GM12892 (cell line): ENCODE measurements around the gene ELN.
A peak's percentile ranks its signal among the peaks of the same experiment; 100 is the strongest.

ENCODE experiments used
- DNase-seq: peaks from one replicate; pipeline ENCODE4 v3.0.0; 2011; ENCODE audit not compliant: insufficient read length
- FAIRE-seq: peaks from 2 replicates; lab custom pipeline; 2011; peaks lifted over from hg19 to GRCh38; lab: Jason Lieb, UNC
- POLR2A ChIP-seq: IDR thresholded peaks from 2 replicates; pipeline ENCODE4 v1.6.1; 2011; ENCODE audit warnings: low read depth, low read length, control low read depth
- POLR2AphosphoS5 ChIP-seq: IDR thresholded peaks from 2 replicates; pipeline ENCODE4 v1.6.1; 2011; ENCODE audit warnings: low read depth, low read length, control low read depth
- TAF1 ChIP-seq: IDR thresholded peaks from 2 replicates; pipeline ENCODE4 v1.6.1; 2011; ENCODE audit warnings: low read depth, mild to moderate bottlenecking, control low read depth, low read length, borderline replicate concordance

Gene ELN

DNA sequence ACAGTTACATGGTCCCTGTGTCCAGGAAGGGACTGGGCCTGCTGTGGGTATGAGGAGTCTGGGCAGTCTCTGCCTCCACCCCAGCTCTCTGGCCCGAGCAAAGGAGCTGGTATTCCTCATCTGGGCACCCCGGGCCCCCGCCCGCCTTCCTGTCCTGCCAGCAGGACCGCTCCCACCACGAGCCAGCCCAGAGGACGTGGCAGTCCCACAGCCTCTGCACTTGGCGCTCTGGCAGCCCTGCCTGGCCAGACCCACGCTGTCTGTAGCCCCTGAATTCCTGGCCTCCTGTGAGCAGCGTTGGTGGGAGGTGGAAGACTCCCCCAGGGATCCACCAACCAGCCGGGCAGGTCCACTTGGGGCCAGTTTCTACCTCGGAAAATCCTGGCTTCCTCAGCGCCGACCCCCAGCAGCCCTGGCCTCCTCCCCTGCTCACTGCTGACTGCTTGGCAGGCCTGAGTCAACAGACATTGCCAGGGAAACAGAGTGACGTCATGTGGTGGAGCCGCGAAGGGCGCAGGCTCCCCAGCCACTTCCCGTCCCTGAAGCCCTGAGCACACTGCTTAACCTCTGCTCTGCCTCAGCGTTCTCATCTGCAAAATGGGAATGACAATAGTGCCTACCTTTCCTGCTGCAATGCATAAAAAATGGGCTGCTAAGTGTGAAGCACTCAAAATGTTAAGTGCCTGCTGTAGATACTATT is 34.0 kb downstream of the ELN start:
- DNase-seq (peak; percentile 61), FAIRE-seq (no peak)
- no peak for TF ChIP-seq POLR2AphosphoS5
- TF ChIP-seq POLR2A, result no peak
- TF ChIP-seq TAF1, result no peak

DNA sequence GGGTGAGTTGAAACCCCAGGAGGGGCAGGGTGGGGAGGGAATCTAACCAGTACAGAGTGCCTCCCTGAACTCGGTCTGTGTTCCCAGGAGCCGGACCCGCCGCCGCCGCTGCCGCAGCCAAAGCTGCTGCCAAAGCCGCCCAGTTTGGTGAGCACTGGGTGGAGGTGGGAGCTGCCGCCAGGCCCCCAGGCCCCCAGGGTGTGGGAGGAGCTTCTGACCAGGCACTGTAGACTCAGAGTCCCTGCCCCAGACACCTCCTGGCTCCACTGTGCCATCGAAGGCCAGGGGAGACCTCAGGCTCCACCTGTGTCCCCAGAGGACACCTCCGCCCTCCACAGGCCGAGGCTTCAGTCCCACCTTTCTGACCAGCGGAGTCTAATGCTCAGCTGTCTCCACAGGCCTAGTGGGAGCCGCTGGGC is 35.3 kb downstream of the ELN start:
- no peak for FAIRE-seq

DNA sequence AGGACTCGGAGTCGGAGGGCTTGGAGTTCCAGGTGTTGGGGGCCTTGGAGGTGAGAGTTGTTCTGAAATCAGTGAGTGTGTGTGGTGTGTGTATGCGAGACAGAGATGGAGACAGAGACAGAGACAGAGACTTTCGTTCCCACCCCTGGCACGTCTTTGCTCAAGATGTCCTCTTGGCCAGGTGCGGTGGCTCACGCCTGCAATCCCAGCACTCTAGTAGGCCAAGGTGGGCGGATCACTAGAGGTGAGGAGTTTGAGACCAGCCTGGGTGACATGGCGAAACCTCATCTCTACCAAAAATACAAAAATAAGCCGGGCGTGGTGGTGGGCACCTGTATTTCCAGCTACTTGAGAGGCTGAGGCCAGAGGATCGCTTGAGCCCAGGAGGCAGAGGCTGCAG is 35.7 kb downstream of the ELN start:
- DNase-seq, result no peak
- TF ChIP-seq POLR2AphosphoS5 (no peak), TAF1 (no peak), POLR2A (no peak)
- no peak for FAIRE-seq

More for the DNA sequence above, 35.3 kb downstream of the ELN start:
- TF ChIP-seq POLR2A (no peak), TAF1 (no peak)
- DNase-seq, result no peak

DNA sequence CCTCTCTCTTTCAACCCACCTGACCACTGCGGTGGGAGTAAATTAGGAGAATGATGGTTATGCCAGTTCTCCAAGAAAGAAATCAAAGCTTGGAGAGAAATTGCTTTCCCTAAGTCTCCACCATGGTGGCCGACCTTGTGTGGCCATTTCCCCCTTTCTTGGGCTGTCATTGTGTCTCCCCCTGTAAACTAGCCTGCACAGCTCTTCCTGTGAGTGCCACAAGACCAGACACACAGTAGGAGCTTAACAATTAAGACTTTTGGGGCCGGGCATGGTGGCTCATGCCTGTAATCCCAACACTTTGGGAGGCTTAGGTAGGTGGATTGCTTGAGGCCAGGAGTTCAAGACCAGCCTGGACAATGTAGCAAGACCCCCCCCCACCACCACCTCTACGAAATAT is 36.7 kb downstream of the ELN start:
- no peak for TF ChIP-seq POLR2AphosphoS5
- TF ChIP-seq POLR2A, result no peak
- no peak for TF ChIP-seq TAF1
- DNase-seq, result no peak
- no peak for FAIRE-seq

DNA sequence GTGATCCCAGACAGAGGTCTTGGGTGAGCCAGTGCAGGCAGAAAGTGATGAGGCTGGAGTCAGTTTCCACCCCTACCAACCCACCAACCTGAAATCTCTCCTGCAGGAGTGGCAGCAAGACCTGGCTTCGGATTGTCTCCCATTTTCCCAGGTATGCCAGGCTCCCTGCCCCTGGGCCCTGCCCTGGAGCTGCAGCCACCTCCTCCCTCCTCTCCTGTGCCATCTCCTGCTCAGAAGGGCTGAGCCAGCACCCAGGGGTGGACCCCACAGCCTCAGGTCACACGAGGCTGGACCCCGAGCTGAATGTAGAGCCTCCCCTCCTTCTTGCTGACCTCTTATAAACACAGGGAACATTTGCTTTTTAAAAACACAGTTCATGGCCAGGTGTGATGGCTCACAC is 38.7 kb downstream of the ELN start:
- FAIRE-seq (no peak), DNase-seq (no peak)
- TF ChIP-seq POLR2A (no peak), TAF1 (no peak), POLR2AphosphoS5 (no peak)

DNA sequence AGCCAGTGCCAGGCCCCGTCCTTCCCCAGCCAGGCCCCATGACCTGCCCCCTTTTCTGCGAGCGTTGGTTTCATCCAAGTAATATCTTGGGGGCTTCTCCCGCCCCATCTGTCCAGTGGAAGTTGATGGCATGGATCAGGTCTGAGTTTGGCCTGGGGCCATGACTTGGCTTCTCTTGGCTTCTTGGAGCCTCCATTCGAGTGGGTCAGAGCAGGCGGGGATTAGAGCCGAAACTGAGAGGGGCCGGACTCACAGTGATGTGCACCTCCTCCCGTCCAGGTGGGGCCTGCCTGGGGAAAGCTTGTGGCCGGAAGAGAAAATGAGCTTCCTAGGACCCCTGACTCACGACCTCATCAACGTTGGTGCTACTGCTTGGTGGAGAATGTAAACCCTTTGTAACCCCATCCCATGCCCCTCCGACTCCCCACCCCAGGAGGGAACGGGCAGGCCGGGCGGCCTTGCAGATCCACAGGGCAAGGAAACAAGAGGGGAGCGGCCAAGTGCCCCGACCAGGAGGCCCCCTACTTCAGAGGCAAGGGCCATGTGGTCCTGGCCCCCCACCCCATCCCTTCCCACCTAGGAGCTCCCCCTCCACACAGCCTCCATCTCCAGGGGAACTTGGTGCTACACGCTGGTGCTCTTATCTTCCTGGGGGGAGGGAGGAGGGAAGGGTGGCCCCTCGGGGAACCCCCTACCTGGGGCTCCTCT is 40.6 kb downstream of the ELN start:
- TF ChIP-seq POLR2AphosphoS5, result no peak
- TF ChIP-seq POLR2A, result no peak
- TF ChIP-seq TAF1, result no peak
- DNase-seq, result no peak
- FAIRE-seq, result no peak

DNA sequence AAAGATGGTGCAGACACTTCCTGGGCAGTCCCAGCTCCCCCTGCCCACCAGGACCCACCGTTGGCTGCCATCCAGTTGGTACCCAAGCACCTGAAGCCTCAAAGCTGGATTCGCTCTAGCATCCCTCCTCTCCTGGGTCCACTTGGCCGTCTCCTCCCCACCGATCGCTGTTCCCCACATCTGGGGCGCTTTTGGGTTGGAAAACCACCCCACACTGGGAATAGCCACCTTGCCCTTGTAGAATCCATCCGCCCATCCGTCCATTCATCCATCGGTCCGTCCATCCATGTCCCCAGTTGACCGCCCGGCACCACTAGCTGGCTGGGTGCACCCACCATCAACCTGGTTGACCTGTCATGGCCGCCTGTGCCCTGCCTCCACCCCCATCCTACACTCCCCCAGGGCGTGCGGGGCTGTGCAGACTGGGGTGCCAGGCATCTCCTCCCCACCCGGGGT is 41.1 kb downstream of the ELN start:
- no peak for FAIRE-seq
- no peak for DNase-seq
- TF ChIP-seq TAF1, result no peak
- no peak for TF ChIP-seq POLR2AphosphoS5
- TF ChIP-seq POLR2A, result no peak

DNA sequence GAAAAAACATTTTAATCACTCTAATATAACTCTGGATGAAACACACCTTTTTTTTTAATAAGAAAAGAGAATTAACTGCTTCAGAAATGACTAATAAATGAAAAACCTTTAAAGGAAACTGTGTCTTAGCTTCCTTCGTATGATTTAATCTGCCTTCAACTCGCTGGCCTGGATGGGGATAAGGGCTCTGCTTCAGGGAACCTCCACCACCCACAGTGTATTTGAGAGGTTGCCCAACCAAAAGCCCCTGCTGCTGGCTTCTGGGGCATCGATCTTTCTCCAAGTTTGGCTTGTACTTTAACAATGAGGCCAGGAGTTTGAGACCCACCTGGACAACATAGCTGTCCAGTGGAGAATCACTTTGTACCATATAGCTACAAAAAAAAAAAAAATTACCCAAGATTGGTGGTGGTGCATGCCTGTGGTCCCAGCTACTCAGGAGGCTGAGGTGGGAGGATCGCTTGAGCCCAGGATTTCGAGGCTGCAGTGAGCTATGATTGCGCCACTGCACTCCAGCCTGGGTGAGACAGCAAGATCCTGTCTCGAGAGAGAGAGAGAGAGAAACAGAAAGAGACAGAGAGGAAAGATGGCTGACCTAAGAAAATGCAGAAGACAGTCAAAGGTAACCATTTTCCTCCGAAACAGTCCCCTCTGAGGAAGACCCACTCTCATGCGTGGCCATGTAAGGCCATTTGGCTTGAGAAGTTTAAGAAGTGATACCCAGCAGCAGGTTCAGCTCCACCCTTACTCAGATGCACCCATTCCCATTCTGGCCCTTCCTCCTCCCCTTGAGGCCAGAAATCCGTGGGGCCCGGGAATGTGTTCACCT is 42.0 kb downstream of the ELN start:
- no peak for DNase-seq

DNA sequence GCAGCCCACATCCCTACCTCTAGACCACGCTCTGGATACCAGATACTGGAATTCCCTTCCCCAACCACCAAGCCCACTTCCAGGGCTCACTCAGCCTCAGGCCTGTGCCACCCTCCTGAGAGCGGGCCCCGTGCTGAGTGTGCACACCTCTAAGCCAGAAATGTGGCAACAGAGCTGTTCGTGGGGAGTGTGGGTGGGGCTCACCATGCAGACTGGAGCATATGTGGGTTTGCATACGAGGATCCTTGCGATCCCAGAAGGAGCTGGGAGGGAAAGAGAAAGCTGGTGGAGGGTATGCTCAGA is 42.6 kb downstream of the ELN start:
- FAIRE-seq, result no peak
- DNase-seq, result no peak
- TF ChIP-seq POLR2AphosphoS5 (no peak), TAF1 (no peak), POLR2A (no peak)

More for the DNA sequence above, 42.0 kb downstream of the ELN start:
- FAIRE-seq, result no peak
- TF ChIP-seq TAF1 (no peak), POLR2AphosphoS5 (no peak), POLR2A (no peak)

DNA sequence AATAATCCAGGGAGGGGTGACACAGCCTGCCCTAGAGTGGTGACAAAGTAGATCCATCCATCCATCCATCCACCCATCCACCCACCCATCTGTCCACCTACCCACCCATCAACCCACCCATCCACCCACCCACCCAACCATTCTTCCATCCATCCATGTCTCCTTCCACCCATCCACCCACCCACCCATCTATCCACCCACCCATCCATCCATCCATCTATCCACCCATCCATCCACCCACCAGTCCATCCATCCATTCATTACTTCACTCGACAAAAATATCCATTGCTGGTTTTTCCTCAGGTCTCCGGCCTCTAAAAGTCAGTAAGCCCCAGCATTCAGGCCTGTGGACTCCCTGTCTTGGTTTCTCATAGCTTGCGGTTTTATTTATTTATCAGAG is 43.1 kb downstream of the ELN start:
- no peak for DNase-seq
- FAIRE-seq, result no peak
- TF ChIP-seq POLR2A, result no peak
- no peak for TF ChIP-seq POLR2AphosphoS5
- no peak for TF ChIP-seq TAF1

DNA sequence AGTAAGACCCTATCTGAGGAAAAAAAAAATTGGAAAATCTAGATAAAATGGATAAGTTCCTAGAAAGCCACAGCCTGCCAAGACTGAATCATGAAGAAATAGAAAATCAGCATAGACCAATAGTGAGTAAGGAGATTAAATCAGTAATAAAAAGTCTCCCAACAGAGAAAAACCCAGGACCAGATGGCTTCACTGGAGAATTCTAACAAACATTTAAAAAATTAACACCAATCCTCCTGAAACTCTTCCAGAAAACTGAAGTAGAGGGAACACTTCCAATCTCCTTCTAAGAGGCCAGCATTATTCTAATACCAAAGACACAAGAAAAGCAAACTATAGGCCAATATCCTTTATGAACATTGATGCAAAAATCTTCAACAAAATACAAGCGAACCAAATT is 46.8 kb downstream of the ELN start:
- TF ChIP-seq TAF1 (no peak), POLR2AphosphoS5 (no peak), POLR2A (no peak)
- no peak for DNase-seq
- FAIRE-seq, result no peak

DNA sequence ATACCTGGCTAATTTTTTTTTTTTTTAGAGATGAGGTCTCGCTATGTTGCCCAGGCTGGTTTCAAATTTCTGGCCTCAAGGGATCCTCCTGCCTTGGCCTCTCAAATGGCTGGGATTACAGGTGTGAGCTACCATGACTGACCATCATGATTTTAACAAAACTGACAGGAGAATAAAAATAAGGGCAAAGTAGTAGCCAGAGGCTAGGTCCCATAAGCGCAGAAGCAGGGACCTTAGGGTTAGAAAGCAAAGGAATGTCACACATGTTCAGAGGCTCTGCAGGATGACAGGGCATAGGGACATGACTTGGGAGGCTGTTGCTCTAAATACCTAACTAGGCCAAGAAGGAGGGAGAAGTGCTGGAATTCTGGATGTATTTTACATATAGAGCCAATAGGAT is 50.5 kb downstream of the ELN start:
- DNase-seq, result no peak
- no peak for FAIRE-seq
- no peak for TF ChIP-seq POLR2AphosphoS5
- no peak for TF ChIP-seq POLR2A
- no peak for TF ChIP-seq TAF1
